H1 (cell line): ENCODE data around the gene STK32C. TPM values are rescaled to one million over a fixed set of nuclear protein-coding genes. Genes with fewer than 3 reads are reported as not detected.

Experiments
- CTCF ChIA-PET: fragments of 300-600 bp; sonication (Branson Sonifier 250); formaldehyde crosslinking; loops from one replicate; lab custom pipeline; 2021; ENCODE audit not compliant: partially characterized antibody; lab: Charles Lee
- POLR2A ChIA-PET: fragments of 300-600 bp; sonication (Branson Sonifier 250); formaldehyde crosslinking; loops from one replicate; lab custom pipeline; 2021; ENCODE audit warnings: inconsistent platforms; ENCODE audit not compliant: partially characterized antibody; lab: Charles Lee
- DNase-seq, 2 experiments: peaks; one replicate each; pipeline versions ENCODE4 v3.0.0 to v3.0.0-alpha.2; 2010 to 2022; ENCODE audit warnings: low spot score in 2 of 2, low read depth in 1 of 2, mixed read lengths in 1 of 2
- FAIRE-seq: peaks from 2 replicates; lab custom pipeline; 2011; peaks lifted over from hg19 to GRCh38; lab: Jason Lieb, UNC
- H2AFZ ChIP-seq: 2 replicates; pipeline ENCODE4 v1.8.1; 2012; ENCODE audit warnings: low read length, inconsistent platforms
- H2AK5ac ChIP-seq: 2 replicates; pipeline ENCODE4 v1.6.1; 2013; ENCODE audit warnings: low read depth, low read length
- H2BK120ac ChIP-seq: replicated peaks from 2 replicates; pipeline ENCODE3; 2013; ENCODE audit warnings: low read depth, low read length, inconsistent platforms
- H2BK12ac ChIP-seq: 2 replicates; pipeline ENCODE4 v1.6.1; 2013; ENCODE audit warnings: low read depth, low read length
- H2BK15ac ChIP-seq: 2 replicates; pipeline ENCODE4 v1.6.1; 2013; ENCODE audit warnings: low read length
- H2BK20ac ChIP-seq: 2 replicates; pipeline ENCODE4 v1.6.1; 2013; ENCODE audit warnings: low read length
- H2BK5ac ChIP-seq: 2 replicates; pipeline ENCODE4 v1.6.1; 2013; ENCODE audit warnings: low read depth, low read length
- H3K14ac ChIP-seq: 2 replicates; pipeline ENCODE4 v1.6.1; 2013; ENCODE audit warnings: inconsistent platforms; ENCODE audit not compliant: insufficient read length
- H3K18ac ChIP-seq: 2 replicates; pipeline ENCODE4 v1.6.1; 2013; ENCODE audit warnings: low read length; ENCODE audit errors: extremely low read depth
- H3K23ac ChIP-seq: 2 replicates; pipeline ENCODE4 v1.6.1; 2013; ENCODE audit warnings: inconsistent platforms; ENCODE audit not compliant: insufficient read length
- H3K23me2 ChIP-seq: 2 replicates; pipeline ENCODE4 v1.6.1; 2013; ENCODE audit warnings: low read depth, low read length
- H3K27ac ChIP-seq: 2 replicates; pipeline ENCODE4 v1.6.1; 2011; ENCODE audit warnings: low read depth, low read length, inconsistent platforms
- H3K27me3 ChIP-seq, 4 experiments: replicated peaks in 1 of 4; 1 replicate in 1 of 4; 2 replicates in 3 of 4; pipeline versions ENCODE4 v1.6.1 to v1.8.1; 2011 to 2013; ENCODE audit warnings: low read length in 3 of 4, mild to moderate bottlenecking in 3 of 4, inconsistent platforms in 2 of 4, mixed read lengths in 2 of 4, moderate library complexity in 1 of 4; ENCODE audit not compliant: control insufficient read depth in 3 of 4, insufficient read depth in 3 of 4; ENCODE audit errors: extremely low read depth in 1 of 4
- H3K36me3 ChIP-seq, 4 experiments: 2 replicates each; pipeline versions ENCODE4 v1.6.1 to v1.8.1; 2011 to 2013; ENCODE audit warnings: mild to moderate bottlenecking in 4 of 4, low read length in 3 of 4, moderate library complexity in 2 of 4, control low read depth in 1 of 4, inconsistent platforms in 1 of 4; ENCODE audit not compliant: insufficient read depth in 4 of 4, control insufficient read depth in 2 of 4
- H3K4ac ChIP-seq: replicated peaks from 2 replicates; pipeline ENCODE3; 2013; ENCODE audit warnings: low read length, low read depth, mixed read lengths, inconsistent platforms; ENCODE audit not compliant: insufficient read length
- H3K4me1 ChIP-seq, 4 experiments: replicated peaks in 1 of 4; 1 replicate in 1 of 4; 2 replicates in 3 of 4; pipeline versions ENCODE4 v1.6.1 to v1.8.1; 2011 to 2013; ENCODE audit warnings: low read length in 3 of 4, inconsistent platforms in 2 of 4, mixed read lengths in 1 of 4; ENCODE audit not compliant: insufficient read depth in 4 of 4, control insufficient read depth in 3 of 4
- H3K4me2 ChIP-seq, 2 experiments: 2 replicates each; pipeline versions ENCODE4 v1.6.1 to v1.8.1; 2011 to 2013; ENCODE audit warnings: low read depth in 2 of 2, low read length in 2 of 2, control low read depth in 1 of 2, inconsistent platforms in 1 of 2, mild to moderate bottlenecking in 1 of 2; ENCODE audit not compliant: insufficient read depth in 1 of 2
- H3K4me3 ChIP-seq, 4 experiments: fragments of 200-600, 300-600 bp in 1 of 4; sonication (generic), shearing (Covaris generic), sonication (Bioruptor Twin) in 1 of 4; 2 replicates each; pipeline versions ENCODE4 v1.5.1 to v1.8.1; 2011 to 2016; ENCODE audit warnings: low read length in 4 of 4, low read depth in 3 of 4, control low read depth in 2 of 4, inconsistent platforms in 2 of 4, mild to moderate bottlenecking in 2 of 4, mixed read lengths in 1 of 4, moderate library complexity in 1 of 4; ENCODE audit not compliant: insufficient read depth in 2 of 4; ENCODE audit errors: extremely low read depth in 1 of 4
- H3K56ac ChIP-seq: replicated peaks from 2 replicates; pipeline ENCODE3; 2013; ENCODE audit warnings: low read depth, mild to moderate bottlenecking, mixed read lengths, low read length, inconsistent platforms; ENCODE audit not compliant: insufficient read length
- H3K79me1 ChIP-seq: 2 replicates; pipeline ENCODE4 v1.6.1; 2013; ENCODE audit warnings: low read depth, low read length, control low read depth
- H3K79me2 ChIP-seq, 2 experiments: 2 replicates each; pipeline versions ENCODE4 v1.6.1 to v1.8.1; 2012 to 2013; ENCODE audit warnings: low read length in 2 of 2, mild to moderate bottlenecking in 2 of 2, inconsistent platforms in 1 of 2; ENCODE audit not compliant: insufficient read depth in 2 of 2, control insufficient read depth in 1 of 2
- H3K9ac ChIP-seq, 4 experiments: replicated peaks in 1 of 4; 1 replicate in 1 of 4; 2 replicates in 3 of 4; pipeline versions ENCODE4 v1.6.1 to v1.8.1; 2011 to 2013; ENCODE audit warnings: low read depth in 3 of 4, low read length in 3 of 4, control low read depth in 2 of 4, mild to moderate bottlenecking in 2 of 4, moderate library complexity in 2 of 4, inconsistent platforms in 1 of 4; ENCODE audit errors: extremely low read depth in 1 of 4
- H3K9me3 ChIP-seq, 2 experiments: 2 replicates each; pipeline versions ENCODE4 v1.6.1 to v1.8.1; 2012 to 2013; ENCODE audit warnings: mild to moderate bottlenecking in 2 of 2, moderate library complexity in 2 of 2, control low read depth in 1 of 2, inconsistent platforms in 1 of 2, low read depth in 1 of 2, low read length in 1 of 2, mixed read lengths in 1 of 2; ENCODE audit not compliant: insufficient read depth in 2 of 2
- H4K20me1 ChIP-seq, 2 experiments: replicated peaks in 1 of 2; 2 replicates each; pipeline versions ENCODE3 to v1.8.1; 2011 to 2013; ENCODE audit warnings: inconsistent platforms in 2 of 2, low read length in 2 of 2, mild to moderate bottlenecking in 1 of 2; ENCODE audit not compliant: insufficient read depth in 2 of 2, control insufficient read depth in 1 of 2
- H4K5ac ChIP-seq: 2 replicates; pipeline ENCODE4 v1.6.1; 2013; ENCODE audit warnings: low read length, low read depth, mixed read lengths, inconsistent platforms; ENCODE audit not compliant: insufficient read length
- H4K8ac ChIP-seq: 2 replicates; pipeline ENCODE4 v1.8.0; 2013; ENCODE audit warnings: mild to moderate bottlenecking, moderate library complexity, low read length, inconsistent platforms; ENCODE audit not compliant: insufficient read depth; ENCODE audit errors: extremely low read depth
- H4K91ac ChIP-seq: replicated peaks from 2 replicates; pipeline ENCODE3; 2013; ENCODE audit warnings: low read length, mixed read lengths, inconsistent platforms; ENCODE audit not compliant: insufficient read length
- ASH2L ChIP-seq: fragments of 200-600, 300-600 bp; sonication (generic); IDR thresholded peaks from one replicate; pipeline ENCODE4 v1.7.1; 2017; ENCODE audit warnings: low read length
- CBX5 ChIP-seq: fragments of 300-800, 300-1000 bp; sonication (generic); IDR thresholded peaks from 2 replicates; pipeline ENCODE4 v1.7.1; 2016; ENCODE audit warnings: antibody characterized with exemption, low read length, low read depth
- CHD1 ChIP-seq: IDR thresholded peaks from 2 replicates; pipeline ENCODE4 v1.6.1; 2012; ENCODE audit warnings: low read depth, low read length, improper control_type of control experiment
- EZH2 ChIP-seq: fragments of 200-600 bp; sonication (generic); IDR thresholded peaks from 2 replicates; pipeline ENCODE4 v1.7.1; 2012; ENCODE audit warnings: low read depth, mild to moderate bottlenecking, moderate library complexity, low read length, inconsistent platforms; ENCODE audit not compliant: severe bottlenecking
- HDAC6 ChIP-seq: IDR thresholded peaks from one replicate; pipeline ENCODE4 v1.7.1; 2012; ENCODE audit warnings: low read depth, mild to moderate bottlenecking, inconsistent platforms, low read length, moderate library complexity
- KDM1A ChIP-seq: fragments of 200-600, 300-600 bp; sonication (generic); IDR thresholded peaks from 2 replicates; pipeline ENCODE4 v1.7.1; 2016; ENCODE audit warnings: mild to moderate bottlenecking, low read length, borderline replicate concordance
- RAD21 ChIP-seq, 2 experiments: IDR thresholded peaks in 1 of 2; conservative IDR thresholded peaks in 1 of 2; 2 replicates each; pipeline ENCODE4 v1.6.1; 2011; ENCODE audit warnings: low read depth in 2 of 2, low read length in 2 of 2, improper control_type of control experiment in 1 of 2, inconsistent platforms in 1 of 2, mild to moderate bottlenecking in 1 of 2, moderate library complexity in 1 of 2
- TAF1 ChIP-seq: IDR thresholded peaks from 2 replicates; pipeline ENCODE4 v1.6.1; 2011; ENCODE audit warnings: mild to moderate bottlenecking, low read depth, low read length
- TAF7 ChIP-seq: optimal IDR thresholded peaks from 2 replicates; pipeline ENCODE3; 2011; ENCODE audit warnings: low read depth, mild to moderate bottlenecking, inconsistent platforms, low read length, moderate library complexity, borderline replicate concordance
- TBP ChIP-seq: IDR thresholded peaks from 2 replicates; pipeline ENCODE4 v1.6.1; 2011; ENCODE audit warnings: low read depth, low read length, improper control_type of control experiment
- WGBS, 2 experiments: shearing (Covaris generic) in 1 of 2; methylation state at CpG; one replicate each; pipeline versions ENCODE4 v1.1.6 to v1.1.7; 2013 to 2015; ENCODE audit warnings: low lambda C conversion rate in 2 of 2, mixed read lengths in 2 of 2, inconsistent platforms in 1 of 2, low coverage in 1 of 2, missing lambda C conversion rate in 1 of 2; ENCODE audit not compliant: insufficient replicate concordance in 2 of 2, insufficient coverage in 1 of 2, insufficient read length in 1 of 2; ENCODE audit errors: extremely low coverage in 1 of 2, missing lambda C conversion rate in 1 of 2; 5-methylcytosine and 5-hydroxymethylcytosine counted together
- polyA plus RNA-seq, 7 experiments: library from polyadenylated mRNA; depleted of rRNA in 3 of 7; stranded (reverse) in 5 of 7; unstranded in 2 of 7; fragments of >200 nt in 5 of 7; fragments of 200-250 nt in 2 of 7; gene quantifications; 1 replicate in 5 of 7; 2 replicates in 1 of 7; 4 replicates in 1 of 7; pipeline versions ENCODE4 v1.2.1 to v1.2.3, GENCODE V29; 2011 to 2013; ENCODE audit warnings: missing spikeins in 2 of 7, mixed read lengths in 2 of 7
- total RNA-seq: library from RNA; stranded (reverse); fragmentation: NEBNext Ultra II Directional; extraction: Animal tissue kit (Norgen Biotek cat#: 25700); gene quantifications from 2 replicates; pipeline ENCODE4 v1.2.1, GENCODE V29; 2021
- TF ChIP-seq, protein P1 (sequence below): IDR thresholded peaks from 2 replicates; pipeline ENCODE4 v1.6.1; 2012; ENCODE audit warnings: inconsistent platforms
- TF ChIP-seq, protein P2 (sequence below): IDR thresholded peaks from 2 replicates; pipeline ENCODE4 v1.6.1; 2012; ENCODE audit warnings: low read length, inconsistent platforms

STK32C gene
- total and polyA plus RNA-seq, 2 of the 8 experiments (the other 6 are each of a cell fraction or from before 2014, with no cell fraction given), result 10.6 to 15.6 TPM

DNA sequence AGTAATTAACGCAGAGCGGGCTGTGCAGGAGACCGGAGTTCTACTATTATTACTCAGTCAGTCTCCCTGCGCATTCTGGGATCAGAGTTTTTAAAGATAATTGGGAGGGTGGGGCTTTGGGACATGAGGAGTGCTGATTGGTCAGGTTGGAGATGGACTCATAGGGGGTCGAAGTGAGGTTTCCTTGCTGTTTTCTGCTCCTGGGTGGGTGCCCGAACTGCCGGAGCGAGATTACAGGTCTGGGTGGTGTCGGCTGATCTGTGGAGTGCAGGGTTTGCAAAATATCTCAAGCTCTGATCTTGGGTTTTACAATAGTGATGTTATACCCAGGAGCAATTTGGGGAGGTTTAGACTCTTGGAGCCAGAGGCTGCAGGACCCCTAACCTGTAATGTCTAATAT lies 20.4 kb upstream of the STK32C start:
- no peaks in the 10 kb centered on the region for H3K9me3 ChIP-seq
- H3K79me1 ChIP-seq, result peaks cover 7% of the 10 kb centered on the region; the same call in 1 of the 2 replicates
- H2BK120ac ChIP-seq, result no peak overlapping the region
- H2AFZ ChIP-seq, result no peak overlapping the region
- WGBS, 2 experiments, result 96% methylated on average over 9 of the region's 9 CpGs; no CpG with 5 or more reads in 1 of the 2 experiments
- no peak overlapping the region for H2AK5ac ChIP-seq
- ChIA-PET POLR2A (no interaction called here), CTCF (interaction anchor here (1.2 kb wide), 1 partner anchor 33 kb away, joined by 3 read pairs; no protein-coding TSS in a partner anchor)
- H2BK5ac ChIP-seq, result no peak overlapping the region
- no peak overlapping the region for H3K18ac ChIP-seq
- no peak overlapping the region for H3K23ac ChIP-seq
- no peak overlapping the region for H3K56ac ChIP-seq
- no peak for DNase-seq
- no peak overlapping the region for H4K8ac ChIP-seq
- no peak overlapping the region; a peak in 1 of 4 replicates for H3K4me2 ChIP-seq
- H4K20me1 ChIP-seq, result peaks cover 0 to 2% of the 10 kb centered on the region in 2 experiments
- peaks cover 9% of the 10 kb centered on the region for H3K23me2 ChIP-seq
- no peak overlapping the region for H3K14ac ChIP-seq
- H3K4me1 ChIP-seq, result peaks cover 5 to 14% (median 6%) of the 10 kb centered on the region in 4 experiments
- no peak overlapping the region for H2BK15ac ChIP-seq
- H3K9ac ChIP-seq, result no peak overlapping the region
- H2BK20ac ChIP-seq, result no peak overlapping the region
- no peak overlapping the region for H4K5ac ChIP-seq
- H3K27ac ChIP-seq, result no peak overlapping the region
- 0 out of 7 replicates have a peak, but pooled peaks cover 0 to 3% (median 0%) of the 10 kb centered on the region in 4 experiments for H3K27me3 ChIP-seq
- no peak overlapping the region for H4K91ac ChIP-seq
- FAIRE-seq, result no peak
- H3K36me3 ChIP-seq, result no peaks in the 10 kb centered on the region; a peak in 1 of 8 replicates
- H3K4me3 ChIP-seq, result no peak overlapping the region
- no peak overlapping the region for H3K4ac ChIP-seq
- peaks cover 4 to 34% of the 10 kb centered on the region in 2 experiments for H3K79me2 ChIP-seq
- no peak overlapping the region for H2BK12ac ChIP-seq
- TF ChIP-seq EZH2, result no peak
- no peak for TF ChIP-seq TAF7
- TF ChIP-seq, protein P1, sequence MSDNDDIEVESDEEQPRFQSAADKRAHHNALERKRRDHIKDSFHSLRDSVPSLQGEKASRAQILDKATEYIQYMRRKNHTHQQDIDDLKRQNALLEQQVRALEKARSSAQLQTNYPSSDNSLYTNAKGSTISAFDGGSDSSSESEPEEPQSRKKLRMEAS, result no peak
- no peak for TF ChIP-seq ASH2L
- TF ChIP-seq RAD21 (IDR thresholded peaks at IDR 0.05 in 1 of 2, conservative IDR thresholded peaks at IDR 0.05 in 1 of 2; ENCODE audit: low read depth in 2 of 2, low read length in 2 of 2), result no peak
- TF ChIP-seq CBX5, result no peak
- TF ChIP-seq TAF1, result no peak
- TF ChIP-seq, protein P2, sequence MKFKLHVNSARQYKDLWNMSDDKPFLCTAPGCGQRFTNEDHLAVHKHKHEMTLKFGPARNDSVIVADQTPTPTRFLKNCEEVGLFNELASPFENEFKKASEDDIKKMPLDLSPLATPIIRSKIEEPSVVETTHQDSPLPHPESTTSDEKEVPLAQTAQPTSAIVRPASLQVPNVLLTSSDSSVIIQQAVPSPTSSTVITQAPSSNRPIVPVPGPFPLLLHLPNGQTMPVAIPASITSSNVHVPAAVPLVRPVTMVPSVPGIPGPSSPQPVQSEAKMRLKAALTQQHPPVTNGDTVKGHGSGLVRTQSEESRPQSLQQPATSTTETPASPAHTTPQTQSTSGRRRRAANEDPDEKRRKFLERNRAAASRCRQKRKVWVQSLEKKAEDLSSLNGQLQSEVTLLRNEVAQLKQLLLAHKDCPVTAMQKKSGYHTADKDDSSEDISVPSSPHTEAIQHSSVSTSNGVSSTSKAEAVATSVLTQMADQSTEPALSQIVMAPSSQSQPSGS, result no peak
- no peak for TF ChIP-seq CHD1
- no peak for TF ChIP-seq TBP
- no peak for TF ChIP-seq KDM1A
- no peak for TF ChIP-seq HDAC6
